ENCODE data around the gene APBB1IP. TPM values are rescaled to one million over a fixed set of nuclear protein-coding genes. Genes with fewer than 3 reads are reported as not detected.
"Not testable (repeated sequence)": the region's sequence is repeated elsewhere in the genome, so short reads cannot be mapped to it uniquely, and the experiment has no call there.

APBB1IP gene
- total and polyA plus RNA-seq, 11 donors, result 0.81 to 19.6 (median 1.7) TPM

GRCh38 chr10:26486304-26486703 is 48.2 kb downstream of the APBB1IP start:
- 53 to 74% (median 58%) methylated on average over 7 of the region's 7 CpGs for WGBS, 4 donors
- H3K27ac ChIP-seq, result peak overlapping the region in 9 of 12 donors; percentile 0 to 76 (median 53)
- DNase-seq (peak in 1 of 5 donors; percentile 40), ATAC-seq (peak in 3 of 4 donors; percentile 66 to 80 (median 78))
- TF ChIP-seq CTCF (IDR thresholded peaks at IDR 0.05), result no peak
- TF ChIP-seq POLR2A (IDR thresholded peaks at IDR 0.05), result no peak
- H3K9me3 ChIP-seq, result no peaks in the 10 kb centered on the region
- H3K4me3 ChIP-seq, result no peak overlapping the region
- H3K4me1 ChIP-seq, result peaks cover 0 to 87% (median 8%) of the 10 kb centered on the region in 12 donors
- H3K36me3 ChIP-seq, result no peaks in the 10 kb centered on the region
- no peaks in the 10 kb centered on the region for H3K27me3 ChIP-seq
- intact Hi-C loops (cut with DNase I), result no loop called here

GRCh38 chr10:26486990-26487850 is 49.1 kb downstream of the APBB1IP start:
- ATAC-seq, result peak; percentile 58 to 80 (median 67)
- Histone ChIP-seq H3K27me3 (no peaks in the 10 kb centered on the region), H3K4me1 (peaks cover 0 to 88% (median 8%) of the 10 kb centered on the region in 12 donors), H3K36me3 (no peaks in the 10 kb centered on the region), H3K27ac (peak overlapping the region in 7 of 12 donors; percentile 0 to 76 (median 56)), H3K4me3 (no peak overlapping the region), H3K9me3 (no peaks in the 10 kb centered on the region)
- intact Hi-C loops (cut with DNase I), result no loop called here
- peak in 1 of 5 donors; percentile 12 for DNase-seq
- TF ChIP-seq POLR2A (IDR thresholded peaks at IDR 0.05), result no peak
- no peak for TF ChIP-seq CTCF (IDR thresholded peaks at IDR 0.05)
- WGBS, 4 donors, result 53 to 59% (median 57%) methylated on average over 11 of the region's 11 CpGs

GRCh38 chr10:26488344-26488743 is 50.2 kb downstream of the APBB1IP start:
- Histone ChIP-seq H3K4me1 (peaks cover 0 to 77% (median 8%) of the 10 kb centered on the region in 12 donors), H3K36me3 (peaks cover 0 to 7% (median 0%) of the 10 kb centered on the region in 9 donors), H3K4me3 (no peak overlapping the region), H3K27ac (peak overlapping the region in 1 of 12 donors; percentile 64), H3K9me3 (no peaks in the 10 kb centered on the region), H3K27me3 (no peaks in the 10 kb centered on the region)
- intact Hi-C loops (cut with DNase I), result no loop called here
- TF ChIP-seq CTCF (IDR thresholded peaks at IDR 0.05), result no peak
- TF ChIP-seq POLR2A (IDR thresholded peaks at IDR 0.05), result no peak
- DNase-seq (no peak), ATAC-seq (no peak)
- 78 to 88% (median 86%) methylated on average over 4 of the region's 4 CpGs for WGBS, 4 donors

- no peak overlapping the region for H3K4me3 ChIP-seq
- intact Hi-C loops (cut with DNase I), result no loop called here
- no peaks in the 10 kb centered on the region for H3K27me3 ChIP-seq
- H3K27ac ChIP-seq, result no peak overlapping the region
- H3K36me3 ChIP-seq, result peaks cover 0 to 14% (median 0%) of the 10 kb centered on the region in 9 donors
- H3K4me1 ChIP-seq, result peaks cover 0 to 70% (median 8%) of the 10 kb centered on the region in 12 donors
- no peak for ATAC-seq
- H3K9me3 ChIP-seq, result no peaks in the 10 kb centered on the region
- 75 to 81% (median 79%) methylated on average over 5 of the region's 5 CpGs for WGBS, 4 donors
- no peak for DNase-seq
- no peak for TF ChIP-seq POLR2A (IDR thresholded peaks at IDR 0.05)
- TF ChIP-seq CTCF (IDR thresholded peaks at IDR 0.05), result no peak
Measured at GRCh38 chr10:26489081-26489480, 50.9 kb downstream of the APBB1IP start.

- 93 to 94% (median 93%) methylated on average over 7 of the region's 7 CpGs for WGBS, 4 donors
- H3K27ac ChIP-seq; H3K4me3 ChIP-seq; DNase-seq; ATAC-seq; H3K27me3 ChIP-seq; intact Hi-C loops (cut with DNase I); H3K9me3 ChIP-seq: not testable (repeated sequence)
- Histone ChIP-seq H3K36me3 (peaks cover 0 to 26% (median 0%) of the 10 kb centered on the region in 9 donors), H3K4me1 (peaks cover 0 to 61% (median 6%) of the 10 kb centered on the region in 12 donors)
Measured at GRCh38 chr10:26490367-26490766, 52.2 kb downstream of the APBB1IP start.

Data from heart left ventricle (tissue), 16 donors.